Mucosa of rectum (tissue), 2 donors: Measurements from ENCODE around the gene NOP53.
"Not testable (repeated sequence)": the region's sequence is repeated elsewhere in the genome, so short reads cannot be mapped to it uniquely, and the experiment has no call there.

Experiments
- H3K27ac ChIP-seq, 2 donors: one replicate each; pipeline ENCODE4 v1.7.0; 2013; ENCODE audit warnings: inconsistent platforms in 2 of 2, low read depth in 2 of 2, low read length in 2 of 2
- H3K27me3 ChIP-seq, 2 donors: one replicate each; pipeline ENCODE4 v1.7.0; 2013; ENCODE audit warnings: low read length in 2 of 2; ENCODE audit not compliant: control insufficient read depth in 2 of 2, insufficient read depth in 2 of 2
- H3K36me3 ChIP-seq, 2 donors: one replicate each; pipeline ENCODE4 v1.7.0; 2013; ENCODE audit warnings: low read length in 2 of 2; ENCODE audit not compliant: control insufficient read depth in 2 of 2, insufficient read depth in 2 of 2
- H3K4me1 ChIP-seq, 2 donors: one replicate each; pipeline ENCODE4 v1.7.0; 2013; ENCODE audit warnings: low read length in 2 of 2, mild to moderate bottlenecking in 1 of 2; ENCODE audit not compliant: control insufficient read depth in 2 of 2, insufficient read depth in 2 of 2
- H3K4me3 ChIP-seq, 2 donors: one replicate each; pipeline ENCODE4 v1.7.0; 2013; ENCODE audit warnings: low read length in 2 of 2
- H3K9ac ChIP-seq, 2 donors: one replicate each; pipeline ENCODE4 v1.7.0; 2013; ENCODE audit warnings: low read length in 2 of 2, low read depth in 1 of 2, mild to moderate bottlenecking in 1 of 2
- H3K9me3 ChIP-seq, 2 donors: one replicate each; pipeline ENCODE4 v1.7.0; 2013; ENCODE audit warnings: low read length in 2 of 2; ENCODE audit not compliant: control insufficient read depth in 2 of 2
- donor health status: healthy.
- donor health status: Normal muscosa, but diverticular disease.

NOP53 gene

DNA sequence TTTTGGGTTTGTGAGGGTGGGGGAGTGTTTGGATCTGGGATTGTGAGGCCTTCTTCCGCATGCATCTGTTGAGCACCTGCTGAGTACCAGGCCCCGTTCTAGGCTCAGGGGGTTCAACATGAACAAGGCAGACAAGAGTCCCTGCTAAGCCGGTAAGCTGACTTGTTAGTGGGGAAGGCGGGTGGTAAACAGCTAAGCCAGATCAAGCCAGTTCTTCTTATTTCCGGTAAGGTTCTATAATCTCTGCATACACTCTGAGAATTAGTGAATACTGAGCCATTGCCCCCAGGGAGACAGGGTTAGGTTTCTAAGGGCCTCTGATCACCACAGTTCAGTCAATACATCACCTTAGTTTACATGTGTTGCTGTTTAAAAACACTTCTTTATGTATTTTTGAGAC lies 42.0 kb upstream of the NOP53 start:
- H3K27me3 ChIP-seq: peaks cover 0 to 4% of the 10 kb centered on the region in 2 donors
- H3K36me3 ChIP-seq: peaks cover 19 to 23% of the 10 kb centered on the region in 2 donors
- H3K4me3 ChIP-seq: no peak overlapping the region
- no peaks in the 10 kb centered on the region for H3K9me3 ChIP-seq
- no peak overlapping the region for H3K9ac ChIP-seq
- peaks cover 2 to 3% of the 10 kb centered on the region in 2 donors for H3K4me1 ChIP-seq
- H3K27ac ChIP-seq: peak overlapping the region in 1 of 2 donors; percentile 58

DNA sequence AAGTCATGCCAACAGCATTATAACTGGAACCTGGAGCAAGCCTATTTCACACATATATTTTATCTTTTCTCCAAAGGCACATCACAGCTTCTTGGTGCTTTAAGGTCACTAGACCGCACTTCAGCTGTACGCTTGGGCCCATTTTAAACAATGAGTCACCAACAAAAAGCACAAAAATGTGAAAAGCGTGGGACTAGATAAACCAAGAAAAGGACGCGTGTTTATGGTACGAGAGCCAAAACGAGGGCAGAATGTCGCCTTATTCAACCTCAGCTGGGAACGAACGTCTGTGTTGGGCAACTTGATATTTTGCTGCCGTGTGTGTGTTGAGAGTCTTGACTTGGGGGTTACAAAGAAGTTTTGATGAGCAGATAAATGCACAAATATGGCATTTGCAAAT lies 41.3 kb upstream of the NOP53 start:
- peaks cover 0 to 4% of the 10 kb centered on the region in 2 donors for H3K27me3 ChIP-seq
- no peaks in the 10 kb centered on the region for H3K9me3 ChIP-seq
- no peak overlapping the region for H3K4me3 ChIP-seq
- H3K27ac ChIP-seq: peak overlapping the region; percentile 23 to 58
- no peak overlapping the region for H3K9ac ChIP-seq
- H3K4me1 ChIP-seq: peaks cover 2 to 3% of the 10 kb centered on the region in 2 donors
- H3K36me3 ChIP-seq: peaks cover 16 to 20% of the 10 kb centered on the region in 2 donors

GRCh38 chr19:47704656-47705055 lies 40.7 kb upstream of the NOP53 start:
- no peak overlapping the region for H3K27ac ChIP-seq
- H3K4me3 ChIP-seq: no peak overlapping the region
- no peak overlapping the region for H3K9ac ChIP-seq
- peaks cover 12 to 15% of the 10 kb centered on the region in 2 donors for H3K36me3 ChIP-seq
- no peaks in the 10 kb centered on the region for H3K9me3 ChIP-seq
- peaks cover 0 to 4% of the 10 kb centered on the region in 2 donors for H3K27me3 ChIP-seq
- peaks cover 2 to 3% of the 10 kb centered on the region in 2 donors for H3K4me1 ChIP-seq

- peaks cover 2 to 8% of the 10 kb centered on the region in 2 donors for H3K27me3 ChIP-seq
- H3K27ac ChIP-seq: no peak overlapping the region
- no peaks in the 10 kb centered on the region for H3K9me3 ChIP-seq
- no peak overlapping the region for H3K9ac ChIP-seq
- peaks cover 2 to 3% of the 10 kb centered on the region in 2 donors for H3K4me1 ChIP-seq
- peaks cover 2 to 9% of the 10 kb centered on the region in 2 donors for H3K36me3 ChIP-seq
- no peak overlapping the region for H3K4me3 ChIP-seq
These were observed 38.0 kb upstream of the NOP53 start for GRCh38 chr19:47707135-47707925.

DNA sequence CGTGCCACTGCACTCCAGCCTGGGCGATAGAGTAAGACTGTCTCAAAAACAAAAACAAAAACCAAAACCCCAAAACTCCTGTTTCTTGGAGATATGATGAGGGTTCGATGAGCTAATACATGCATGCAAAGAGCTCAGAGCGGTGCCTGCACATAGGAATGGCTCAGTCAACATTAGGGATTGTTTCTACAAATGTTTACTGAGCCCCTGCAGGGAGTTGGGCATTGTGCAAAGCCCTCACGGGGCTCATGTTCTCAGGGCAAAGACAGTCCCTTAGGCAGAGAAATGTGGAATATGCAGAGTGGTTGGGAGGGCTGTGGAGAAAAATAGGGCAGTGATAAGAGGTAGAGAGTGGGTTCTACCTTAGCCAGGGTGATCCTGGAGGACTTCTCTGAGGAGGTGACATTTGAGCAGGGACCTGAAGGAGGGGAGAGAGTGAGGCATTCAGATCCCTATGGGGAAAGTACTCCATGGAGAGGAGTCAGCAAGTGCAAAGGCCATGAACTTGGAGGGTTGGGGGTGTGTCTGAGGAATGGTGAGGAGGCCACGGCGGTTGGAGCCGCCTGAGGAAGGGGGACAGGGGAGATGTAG lies 33.6 kb upstream of the NOP53 start:
- no peak overlapping the region for H3K9ac ChIP-seq
- no peaks in the 10 kb centered on the region for H3K9me3 ChIP-seq
- peaks cover 3% of the 10 kb centered on the region in 2 donors for H3K4me1 ChIP-seq
- H3K4me3 ChIP-seq: no peak overlapping the region
- peaks cover 2 to 16% of the 10 kb centered on the region in 2 donors for H3K27me3 ChIP-seq
- H3K27ac ChIP-seq: no peak overlapping the region
- H3K36me3 ChIP-seq: no peaks in the 10 kb centered on the region

GRCh38 chr19:47713046-47714021 lies 32.0 kb upstream of the NOP53 start, which contains the start of gene EHD2:
TSS of gene EHD2 (plus strand) at chr19:47713422. CDS start at chr19:47716613, 3,191 bp downstream.
- Histone ChIP-seq H3K9me3 (no peaks in the 10 kb centered on the region), H3K27ac (peak within 1 kb of the TSS; percentile 51 to 68), H3K9ac (peak within 1 kb of the TSS; percentile 59 to 60), H3K36me3 (no peaks in the 10 kb centered on the region), H3K4me1 (peaks cover 3 to 5% of the 10 kb centered on the region in 2 donors), H3K27me3 (peaks cover 2 to 12% of the 10 kb centered on the region in 2 donors), H3K4me3 (peak within 1 kb of the TSS; percentile 60 to 71)

DNA sequence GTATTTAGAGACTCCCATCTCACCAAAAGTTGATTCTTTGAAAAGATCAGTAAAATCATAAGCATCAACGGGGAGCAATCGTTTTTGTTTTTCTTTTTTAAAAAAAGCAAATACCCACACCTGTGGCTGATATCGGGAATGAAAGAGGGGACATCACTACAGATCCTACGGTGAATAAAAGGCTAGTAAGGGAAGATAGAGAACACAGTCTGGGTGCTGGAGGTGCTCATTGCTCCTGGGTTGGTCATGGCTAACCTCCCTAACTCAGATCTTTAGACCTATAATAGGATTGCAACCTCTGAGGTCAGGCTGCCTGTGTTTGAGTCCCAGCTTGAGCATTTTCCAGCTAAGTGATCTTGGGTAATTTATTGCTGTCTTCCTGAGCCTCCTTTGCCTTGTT lies 31.0 kb upstream of the NOP53 start:
- Histone ChIP-seq H3K9ac (no peak overlapping the region), H3K27me3 (peaks cover 2 to 12% of the 10 kb centered on the region in 2 donors), H3K9me3 (no peaks in the 10 kb centered on the region), H3K4me1 (peaks cover 3 to 6% of the 10 kb centered on the region in 2 donors), H3K27ac (peak overlapping the region in 1 of 2 donors; percentile 68), H3K4me3 (peak overlapping the region; percentile 39 to 71), H3K36me3 (no peaks in the 10 kb centered on the region)

GRCh38 chr19:47714855-47715254 lies 30.5 kb upstream of the NOP53 start:
- H3K4me1 ChIP-seq, H3K27ac ChIP-seq, H3K36me3 ChIP-seq, H3K9me3 ChIP-seq, H3K9ac ChIP-seq, H3K4me3 ChIP-seq: not testable (repeated sequence)
- H3K27me3 ChIP-seq: peaks cover 2 to 12% of the 10 kb centered on the region in 2 donors

DNA sequence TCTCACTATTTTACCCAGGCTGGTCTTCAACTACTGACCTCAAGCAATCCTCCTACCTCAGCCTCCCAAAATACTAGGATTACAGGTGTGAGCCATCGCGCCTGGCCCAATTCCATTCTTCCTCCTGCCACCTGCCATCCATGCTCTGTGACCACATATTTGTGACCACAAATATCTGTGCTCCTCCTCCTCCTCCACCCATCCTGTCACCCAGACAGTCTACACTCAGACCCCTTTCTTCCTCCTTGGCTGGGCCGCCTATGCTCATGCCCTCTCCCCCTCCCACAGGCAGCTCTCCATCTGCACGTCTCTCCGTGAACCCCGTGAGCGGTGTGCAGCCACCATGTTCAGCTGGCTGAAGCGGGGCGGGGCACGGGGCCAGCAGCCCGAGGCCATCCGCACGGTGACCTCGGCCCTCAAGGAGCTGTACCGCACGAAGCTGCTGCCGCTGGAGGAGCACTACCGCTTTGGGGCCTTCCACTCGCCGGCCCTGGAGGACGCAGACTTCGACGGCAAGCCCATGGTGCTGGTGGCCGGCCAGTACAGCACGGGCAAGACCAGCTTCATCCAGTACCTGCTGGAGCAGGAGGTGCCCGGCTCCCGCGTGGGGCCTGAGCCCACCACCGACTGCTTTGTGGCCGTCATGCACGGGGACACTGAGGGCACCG lies 28.9 kb upstream of the NOP53 start:
- H3K36me3 ChIP-seq: no peaks in the 10 kb centered on the region
- H3K4me3 ChIP-seq: no peak overlapping the region
- peaks cover 2 to 16% of the 10 kb centered on the region in 2 donors for H3K27me3 ChIP-seq
- no peak overlapping the region for H3K9ac ChIP-seq
- peaks cover 6 to 11% of the 10 kb centered on the region in 2 donors for H3K4me1 ChIP-seq
- peak overlapping the region in 1 of 2 donors; percentile 15 for H3K27ac ChIP-seq
- no peaks in the 10 kb centered on the region for H3K9me3 ChIP-seq
